A549 (cell line): ENCODE results near the gene PDLIM3. TPM values are rescaled to one million over a fixed set of nuclear protein-coding genes. Genes with fewer than 3 reads are reported as not detected.
A peak's percentile ranks its signal among the peaks of the same experiment; 100 is the strongest.
"Not testable (repeated sequence)": the region's sequence is repeated elsewhere in the genome, so short reads cannot be mapped to it uniquely, and the experiment has no call there.

Source experiments
- ATAC-seq, 2 experiments: fragments of 200-7000 bp in 1 of 2; fragments of >200 bp in 1 of 2; cut with Nextera tagmentation in 1 of 2; cut with Tn5 transposase in 1 of 2; 3 replicates each; pipeline versions ENCODE4 v1.8.0 to v1.9.1; 2018 to 2020; ENCODE audit warnings: mild to moderate bottlenecking in 1 of 2, moderate library complexity in 1 of 2
- CTCF ChIA-PET: fragments of 300-600 bp; sonication (Branson Sonifier 250); formaldehyde crosslinking; extraction: SDS; loops from one replicate; lab custom pipeline; 2021; ENCODE audit warnings: antibody characterized with exemption, inconsistent platforms; lab: Yijun Ruan, JAX
- POLR2A ChIA-PET: fragments of 350-600 bp; formaldehyde crosslinking; extraction: SDS; loops from one replicate; lab custom pipeline; 2021; ENCODE audit warnings: antibody characterized with exemption, inconsistent platforms; lab: Yijun Ruan, JAX
- DNase-seq, 2 experiments: peaks; one replicate each; pipeline versions ENCODE4 v3.0.0 to v3.0.0-alpha.2; 2011 to 2016; ENCODE audit warnings: low read depth in 1 of 2, low spot score in 1 of 2
- FAIRE-seq: peaks from 2 replicates; lab custom pipeline; 2011; peaks lifted over from hg19 to GRCh38; lab: Jason Lieb, UNC
- H3K27ac ChIP-seq, 2 experiments: fragments of >200 bp; sonication (Bioruptor Twin); formaldehyde crosslinking; 3 replicates each; pipeline ENCODE4 v1.5.1; 2016 to 2017
- H3K4me1 ChIP-seq: fragments of >200 bp; sonication (Bioruptor Twin); formaldehyde crosslinking; 3 replicates; pipeline ENCODE4 v1.6.1; 2016
- H3K4me2 ChIP-seq: fragments of >200 bp; sonication (Bioruptor Twin); formaldehyde crosslinking; 3 replicates; pipeline ENCODE4 v1.6.1; 2016
- H3K4me3 ChIP-seq: fragments of >200 bp; sonication (Bioruptor Twin); formaldehyde crosslinking; 3 replicates; pipeline ENCODE4 v1.5.1; 2016
- H3K9me3 ChIP-seq: fragments of >200 bp; sonication (Bioruptor Twin); formaldehyde crosslinking; 3 replicates; pipeline ENCODE4 v1.6.1; 2016
- CHD2 ChIP-seq: fragments of 150-350 bp; IDR thresholded peaks from 2 replicates; pipeline ENCODE4 v1.6.1; 2014; ENCODE audit warnings: low read length; ENCODE audit not compliant: partially characterized antibody
- CHD4 ChIP-seq: fragments of 200-600 bp; sonication (generic); IDR thresholded peaks from 2 replicates; pipeline ENCODE4 v1.6.1; 2016; ENCODE audit warnings: antibody characterized with exemption, mild to moderate bottlenecking, borderline replicate concordance
- CTCF ChIP-seq: fragments of >200 bp; sonication (Bioruptor Twin); formaldehyde crosslinking; IDR thresholded peaks from 3 replicates; pipeline ENCODE4 v1.5.1; 2016
- E2F6 ChIP-seq: IDR thresholded peaks from 2 replicates; pipeline ENCODE4 v1.6.1; 2012; ENCODE audit warnings: low read depth, borderline replicate concordance
- EHF ChIP-seq: fragments of 250-450 bp; sonication (Bioruptor Pico); IDR thresholded peaks from 2 replicates; pipeline ENCODE4 v1.5.0; 2020; ENCODE audit warnings: mild to moderate bottlenecking
- FOSL2 ChIP-seq, 2 experiments: fragments of 450-650 bp in 1 of 2; fragments of >200 bp in 1 of 2; sonication (Bioruptor Twin) in 1 of 2; formaldehyde crosslinking; IDR thresholded peaks; 2 replicates each; pipeline versions ENCODE4 v1.5.0 to v1.6.1; 2016 to 2020; ENCODE audit warnings: mild to moderate bottlenecking in 1 of 2, moderate library complexity in 1 of 2
- HEYL ChIP-seq: fragments of 250-450 bp; sonication (Bioruptor Pico); IDR thresholded peaks from 2 replicates; pipeline ENCODE4 v1.8.0; 2021; ENCODE audit warnings: mild to moderate bottlenecking, moderate library complexity
- HOXB5 ChIP-seq: fragments of 250-450 bp; sonication (Bioruptor Pico); IDR thresholded peaks from 2 replicates; pipeline ENCODE4 v1.5.0; 2020; ENCODE audit warnings: mild to moderate bottlenecking, moderate library complexity
- JUN ChIP-seq, 2 experiments: fragments of >200 bp; sonication (Bioruptor Twin); formaldehyde crosslinking; IDR thresholded peaks; 2 replicates in 1 of 2; 3 replicates in 1 of 2; pipeline ENCODE4 v1.6.1; 2016 to 2017
- JUNB ChIP-seq: fragments of >200 bp; sonication (Bioruptor Twin); formaldehyde crosslinking; IDR thresholded peaks from 2 replicates; pipeline ENCODE4 v1.6.1; 2016
- MAFK ChIP-seq: fragments of 450-650 bp; IDR thresholded peaks from 2 replicates; pipeline ENCODE4 v1.6.1; 2014; ENCODE audit not compliant: partially characterized antibody
- PBX3 ChIP-seq: IDR thresholded peaks from 2 replicates; pipeline ENCODE4 v1.6.1; 2012
- SMC3 ChIP-seq: fragments of >200 bp; sonication (Bioruptor Twin); formaldehyde crosslinking; IDR thresholded peaks from 3 replicates; pipeline ENCODE4 v1.6.1; 2018; ENCODE audit warnings: inconsistent platforms
- SREBF2 ChIP-seq: fragments of 450-650 bp; IDR thresholded peaks from 2 replicates; pipeline ENCODE4 v1.6.1; 2014; ENCODE audit warnings: mild to moderate bottlenecking, moderate library complexity
- TP53 ChIP-seq: fragments of 250-450 bp; sonication (Bioruptor Pico); IDR thresholded peaks from 2 replicates; pipeline ENCODE4 v1.5.0; 2021; ENCODE audit warnings: mild to moderate bottlenecking, moderate library complexity
- USF2 ChIP-seq: fragments of 450-650 bp; IDR thresholded peaks from 2 replicates; pipeline ENCODE4 v1.6.1; 2014; ENCODE audit warnings: antibody characterized with exemption
- ZC3H11A ChIP-seq: fragments of 450-650 bp; IDR thresholded peaks from 2 replicates; pipeline ENCODE4 v1.6.1; 2014; ENCODE audit warnings: antibody characterized with exemption, mild to moderate bottlenecking
- ZSCAN20 ChIP-seq: fragments of 250-450 bp; sonication (Bioruptor Pico); IDR thresholded peaks from 2 replicates; pipeline ENCODE4 v1.8.0; 2022; ENCODE audit warnings: mild to moderate bottlenecking, moderate library complexity
- WGBS: methylation state at CpG from one replicate; pipeline ENCODE4 v1.1.6; 2017; ENCODE audit errors: missing lambda C conversion rate; 5-methylcytosine and 5-hydroxymethylcytosine counted together
- polyA plus RNA-seq, 4 experiments: library from polyadenylated mRNA; depleted of rRNA in 3 of 4; stranded (reverse); fragments of >200 nt; fragmentation: RNase III in 1 of 4; extraction: RNeasy Plus Mini Kit Qiagen cat#74134 plus additional on column Dnase treatment in 1 of 4; gene quantifications; 2 replicates in 3 of 4; 3 replicates in 1 of 4; pipeline ENCODE4 v1.2.3, GENCODE V29; 2011 to 2017

PDLIM3 gene
- polyA plus RNA-seq, 2 of the 4 experiments (the other 2 are of a cell fraction) = 0.18 to 0.37 TPM

- ChIA-PET POLR2A (no interaction called here), CTCF (interaction anchor here (1.0 kb wide), 1 partner anchor 19 kb away, joined by 3 read pairs; no protein-coding TSS in a partner anchor)
- Histone ChIP-seq H3K9me3 (no peaks in the 10 kb centered on the region), H3K27ac (peak overlapping the region; percentile 69 to 85), H3K4me3 (no peak overlapping the region), H3K4me1 (peaks cover 13% of the 10 kb centered on the region)
- ATAC-seq (no peak), FAIRE-seq (no peak), DNase-seq (no peak)
- 96% methylated on average over 5 of the region's 5 CpGs for WGBS
- no peak for TF ChIP-seq USF2
- TF ChIP-seq EHF (CRISPR knock-in tag) = no peak
- TF ChIP-seq E2F6 = no peak
- no peak for TF ChIP-seq CHD4
- no peak for TF ChIP-seq ZC3H11A
- TF ChIP-seq CHD2 = no peak
- no peak for TF ChIP-seq FOSL2 (IDR thresholded peaks at IDR 0.05)
- no peak for TF ChIP-seq FOSL2 (CRISPR knock-in tag; IDR thresholded peaks at IDR 0.05)
- no peak for TF ChIP-seq JUNB
- no peak for TF ChIP-seq SMC3
- TF ChIP-seq JUN (IDR thresholded peaks at IDR 0.05) = no peak
- no peak for TF ChIP-seq TP53 (CRISPR knock-in tag)
- TF ChIP-seq HOXB5 (CRISPR knock-in tag) = no peak
- no peak for TF ChIP-seq ZSCAN20 (CRISPR knock-in tag)
- no peak for TF ChIP-seq PBX3
- no peak for TF ChIP-seq HEYL (CRISPR knock-in tag)
- no peak for TF ChIP-seq SREBF2
- TF ChIP-seq CTCF = no peak
- TF ChIP-seq, all 56 proteins: peak for 0
- peak overlapping the region; percentile 46 for H3K4me2 ChIP-seq
Observed at GRCh38 chr4:185560316-185560715, 25.0 kb upstream of the PDLIM3 start.

GRCh38 chr4:185559915-185560281, 24.6 kb upstream of the PDLIM3 start:
- ChIA-PET CTCF (interaction anchor here (1.0 kb wide), 1 partner anchor 19 kb away, joined by 3 read pairs; no protein-coding TSS in a partner anchor), POLR2A (no interaction called here)
- no peak overlapping the region for H3K4me3 ChIP-seq
- peak overlapping the region; percentile 46 for H3K4me2 ChIP-seq
- TF ChIP-seq CHD4 (no peak), MAFK (peak; percentile 66)
- no peaks in the 10 kb centered on the region for H3K9me3 ChIP-seq
- H3K4me1 ChIP-seq = peaks cover 13% of the 10 kb centered on the region
- FAIRE-seq (no peak), DNase-seq (peak in 1 of 2 experiments; percentile 78), ATAC-seq (peak; percentile 47 to 81; a peak in 4 of 6 replicates)
- 69% methylated on average over 3 of the region's 4 CpGs for WGBS
- peak overlapping the region; percentile 69 to 85 for H3K27ac ChIP-seq

GRCh38 chr4:185559251-185559914, 24.1 kb upstream of the PDLIM3 start:
- peak overlapping the region; percentile 46 for H3K4me2 ChIP-seq
- H3K4me3 ChIP-seq, POLR2A ChIA-PET, H3K9me3 ChIP-seq, FAIRE-seq, DNase-seq: not testable (repeated sequence)
- CTCF ChIA-PET = interaction anchor here (1.0 kb wide), 1 partner anchor 20 kb away, joined by 3 read pairs; no protein-coding TSS in a partner anchor
- peak in 1 of 2 experiments; percentile 23; a peak in 2 of 6 replicates for ATAC-seq
- H3K27ac ChIP-seq = peak overlapping the region; percentile 69 to 85
- WGBS = 70% methylated on average over 8 of the region's 8 CpGs
- peaks cover 13% of the 10 kb centered on the region for H3K4me1 ChIP-seq
